ENCODE results near the gene CTBP1.

GRCh38 chr4:1239141-1239949, 9.6 kb downstream of the CTBP1 start:
- TF ChIP-seq CTCF (IDR thresholded peaks at IDR 0.05) (no peak), POLR2A (IDR thresholded peaks at IDR 0.05) (no peak)

All from breast epithelium (tissue), 3 donors.